ENCODE measurements around the gene ZNF574. TPM values are rescaled to one million over a fixed set of nuclear protein-coding genes. Genes with fewer than 3 reads are reported as not detected.

Gene ZNF574, protein sequence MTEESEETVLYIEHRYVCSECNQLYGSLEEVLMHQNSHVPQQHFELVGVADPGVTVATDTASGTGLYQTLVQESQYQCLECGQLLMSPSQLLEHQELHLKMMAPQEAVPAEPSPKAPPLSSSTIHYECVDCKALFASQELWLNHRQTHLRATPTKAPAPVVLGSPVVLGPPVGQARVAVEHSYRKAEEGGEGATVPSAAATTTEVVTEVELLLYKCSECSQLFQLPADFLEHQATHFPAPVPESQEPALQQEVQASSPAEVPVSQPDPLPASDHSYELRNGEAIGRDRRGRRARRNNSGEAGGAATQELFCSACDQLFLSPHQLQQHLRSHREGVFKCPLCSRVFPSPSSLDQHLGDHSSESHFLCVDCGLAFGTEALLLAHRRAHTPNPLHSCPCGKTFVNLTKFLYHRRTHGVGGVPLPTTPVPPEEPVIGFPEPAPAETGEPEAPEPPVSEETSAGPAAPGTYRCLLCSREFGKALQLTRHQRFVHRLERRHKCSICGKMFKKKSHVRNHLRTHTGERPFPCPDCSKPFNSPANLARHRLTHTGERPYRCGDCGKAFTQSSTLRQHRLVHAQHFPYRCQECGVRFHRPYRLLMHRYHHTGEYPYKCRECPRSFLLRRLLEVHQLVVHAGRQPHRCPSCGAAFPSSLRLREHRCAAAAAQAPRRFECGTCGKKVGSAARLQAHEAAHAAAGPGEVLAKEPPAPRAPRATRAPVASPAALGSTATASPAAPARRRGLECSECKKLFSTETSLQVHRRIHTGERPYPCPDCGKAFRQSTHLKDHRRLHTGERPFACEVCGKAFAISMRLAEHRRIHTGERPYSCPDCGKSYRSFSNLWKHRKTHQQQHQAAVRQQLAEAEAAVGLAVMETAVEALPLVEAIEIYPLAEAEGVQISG
- 10 to 100 TPM; 11.0 to 24.2 (median 17.0) TPM for total RNA-seq

DNA sequence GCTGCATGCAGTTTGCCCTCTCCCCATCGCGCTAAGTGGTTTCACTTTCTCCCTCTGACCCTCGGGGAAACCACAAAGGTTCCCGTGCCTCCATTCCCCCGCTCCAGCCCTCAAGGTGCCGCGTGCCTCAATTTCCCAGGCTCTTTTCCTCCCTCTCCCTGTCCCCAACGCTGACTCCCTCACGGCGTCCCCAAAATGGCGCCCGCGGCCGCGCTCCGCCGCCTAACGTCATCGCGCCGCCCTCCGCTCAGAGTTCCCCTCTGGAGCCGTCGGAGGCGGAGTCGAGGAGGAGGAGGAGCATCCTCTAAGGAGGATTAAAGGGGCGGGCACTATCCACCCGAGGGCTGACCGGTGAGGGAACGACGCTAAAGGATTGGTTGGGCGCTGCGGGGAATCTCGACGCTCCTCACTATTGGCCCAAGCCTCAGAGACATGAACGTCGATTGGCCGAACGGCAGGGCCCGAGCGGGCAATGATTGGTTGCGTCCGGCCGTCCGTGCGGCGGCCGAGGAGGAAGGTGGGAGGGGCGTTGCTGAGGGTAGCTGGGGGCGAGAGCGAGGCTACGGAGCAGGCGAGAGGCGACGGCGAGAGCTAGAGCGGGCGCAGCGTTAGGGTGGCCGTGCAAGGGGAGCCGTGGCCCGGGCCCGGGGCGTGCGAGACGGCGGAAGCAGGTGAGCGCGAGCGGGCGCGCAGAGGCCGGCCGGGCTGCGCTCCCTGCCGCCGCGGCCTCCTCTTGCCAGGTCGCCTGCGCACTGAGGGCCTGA lies at the start of gene ZNF574:
TSS of gene ZNF574 (plus strand) at position 551 of the 764 bp plus-strand sequence. CDS start 2,441 bp downstream, outside the sequence.
- peaks cover 0 to 24% (median 0%) of the 10 kb centered on the region in 3 donors for H3K36me3 ChIP-seq
- peak within 1 kb of the TSS; percentile 96 to 97 (median 96) for H3K27ac ChIP-seq
- no peaks in the 10 kb centered on the region for H3K27me3 ChIP-seq
- peaks cover 0 to 15% (median 5%) of the 10 kb centered on the region in 4 donors for H3K4me1 ChIP-seq
- DNase-seq: peak; percentile 98 to 99 (median 98)
- no peaks in the 10 kb centered on the region for H3K9me3 ChIP-seq
- TF ChIP-seq POLR2A (IDR thresholded peaks at IDR 0.05): peak; percentile 66 to 84
- TF ChIP-seq, protein P1, sequence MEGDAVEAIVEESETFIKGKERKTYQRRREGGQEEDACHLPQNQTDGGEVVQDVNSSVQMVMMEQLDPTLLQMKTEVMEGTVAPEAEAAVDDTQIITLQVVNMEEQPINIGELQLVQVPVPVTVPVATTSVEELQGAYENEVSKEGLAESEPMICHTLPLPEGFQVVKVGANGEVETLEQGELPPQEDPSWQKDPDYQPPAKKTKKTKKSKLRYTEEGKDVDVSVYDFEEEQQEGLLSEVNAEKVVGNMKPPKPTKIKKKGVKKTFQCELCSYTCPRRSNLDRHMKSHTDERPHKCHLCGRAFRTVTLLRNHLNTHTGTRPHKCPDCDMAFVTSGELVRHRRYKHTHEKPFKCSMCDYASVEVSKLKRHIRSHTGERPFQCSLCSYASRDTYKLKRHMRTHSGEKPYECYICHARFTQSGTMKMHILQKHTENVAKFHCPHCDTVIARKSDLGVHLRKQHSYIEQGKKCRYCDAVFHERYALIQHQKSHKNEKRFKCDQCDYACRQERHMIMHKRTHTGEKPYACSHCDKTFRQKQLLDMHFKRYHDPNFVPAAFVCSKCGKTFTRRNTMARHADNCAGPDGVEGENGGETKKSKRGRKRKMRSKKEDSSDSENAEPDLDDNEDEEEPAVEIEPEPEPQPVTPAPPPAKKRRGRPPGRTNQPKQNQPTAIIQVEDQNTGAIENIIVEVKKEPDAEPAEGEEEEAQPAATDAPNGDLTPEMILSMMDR (IDR thresholded peaks at IDR 0.05): peak in 2 of 6 experiments; percentile 4 to 19
- peak within 1 kb of the TSS; percentile 89 to 100 (median 96) for H3K4me3 ChIP-seq

DNA sequence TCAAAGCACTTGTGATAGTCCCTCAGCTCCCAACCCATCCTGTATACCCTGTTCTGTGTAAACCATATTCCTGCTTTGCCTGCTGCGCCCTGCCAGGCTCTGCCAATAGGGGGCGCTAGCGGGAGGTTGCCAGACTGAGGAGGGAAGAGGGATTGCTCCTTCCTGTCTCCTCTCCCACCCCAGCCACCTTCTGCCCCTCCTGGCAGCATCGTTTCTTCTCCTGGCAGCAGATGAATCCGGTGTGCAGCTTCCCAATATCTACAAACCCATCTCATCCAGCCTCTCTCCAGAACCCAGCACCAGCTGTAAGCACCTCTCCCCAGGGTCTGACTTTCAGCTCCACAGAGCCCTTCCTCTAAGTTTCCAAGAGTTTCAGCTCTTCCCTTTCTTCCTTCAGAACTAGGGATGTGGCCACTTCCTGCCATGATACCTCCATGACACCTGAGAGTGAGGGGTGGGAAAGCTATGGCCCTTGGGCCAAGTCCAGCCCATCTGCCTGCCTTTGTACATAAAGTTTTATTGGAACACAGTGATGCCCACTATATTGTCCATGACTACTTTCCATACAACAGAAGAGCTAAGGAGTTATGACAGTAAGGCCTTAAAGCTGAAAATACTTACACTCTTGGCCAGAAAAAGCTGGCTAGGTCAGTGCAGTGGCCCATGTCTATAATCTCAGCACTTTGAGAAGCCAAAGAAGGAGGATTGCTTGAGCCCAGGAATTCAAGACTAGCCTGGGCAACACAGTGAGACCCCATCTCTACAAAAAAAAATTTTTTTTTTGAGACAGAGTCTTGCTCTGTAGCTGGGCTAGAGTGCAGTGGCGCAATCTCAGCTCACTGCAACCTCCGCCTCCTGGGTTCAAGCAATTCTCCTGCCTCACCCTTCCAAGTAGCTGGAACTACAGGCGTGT lies 47.4 kb upstream of the ZNF574 start:
- no peaks in the 10 kb centered on the region for H3K36me3 ChIP-seq
- DNase-seq: no peak
- H3K9me3 ChIP-seq: no peaks in the 10 kb centered on the region
- TF ChIP-seq, protein P1 (IDR thresholded peaks at IDR 0.05): peak in 2 of 6 experiments; percentile 7 to 16
- TF ChIP-seq POLR2A (IDR thresholded peaks at IDR 0.05): no peak
- no peaks in the 10 kb centered on the region for H3K27me3 ChIP-seq
- no peak overlapping the region for H3K27ac ChIP-seq
- no peak overlapping the region for H3K4me3 ChIP-seq
- H3K4me1 ChIP-seq: peaks cover 0 to 6% (median 0%) of the 10 kb centered on the region in 4 donors

DNA sequence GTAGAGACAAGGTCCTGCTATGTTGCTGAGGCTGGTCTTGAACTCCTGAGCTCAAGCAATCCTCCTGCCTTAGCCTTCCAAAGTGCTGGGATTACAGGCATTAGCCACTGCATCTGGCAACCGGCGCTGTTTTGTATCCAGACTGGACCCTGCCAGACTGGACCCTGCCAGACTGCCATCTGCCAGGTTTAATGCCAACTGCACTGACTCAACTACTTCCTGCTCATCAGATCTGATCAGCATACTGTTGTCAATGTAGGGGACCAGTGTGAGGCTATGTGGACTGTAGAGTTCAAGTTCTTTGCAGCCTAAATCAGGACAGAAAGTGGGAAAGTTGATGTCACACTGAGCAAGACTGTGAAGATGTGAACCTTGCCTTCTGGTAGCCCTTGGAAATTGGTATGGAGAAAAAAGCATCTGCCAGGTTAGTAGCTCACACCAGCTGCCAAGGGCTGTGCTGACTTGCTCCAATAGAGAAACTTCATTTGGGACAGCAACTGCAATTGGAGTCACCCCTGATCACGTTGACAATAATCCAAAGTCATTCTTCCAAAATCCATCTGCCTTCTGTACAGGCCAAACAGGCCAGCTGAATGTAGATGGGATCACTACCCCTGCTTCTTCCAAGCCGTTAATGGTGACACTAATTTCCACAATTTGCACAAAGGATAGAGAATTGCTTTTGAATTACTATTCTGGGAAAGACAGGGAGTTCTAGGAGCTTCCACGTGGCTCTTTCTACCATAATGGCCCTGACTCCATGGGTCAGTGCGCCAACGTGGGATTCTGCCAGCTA lies 45.1 kb upstream of the ZNF574 start:
- no peak for DNase-seq
- H3K27ac ChIP-seq: no peak overlapping the region
- H3K4me1 ChIP-seq: peaks cover 0 to 6% (median 0%) of the 10 kb centered on the region in 4 donors
- H3K36me3 ChIP-seq: no peaks in the 10 kb centered on the region
- H3K4me3 ChIP-seq: no peak overlapping the region
- H3K27me3 ChIP-seq: no peaks in the 10 kb centered on the region
- H3K9me3 ChIP-seq: no peaks in the 10 kb centered on the region
- TF ChIP-seq POLR2A (IDR thresholded peaks at IDR 0.05): no peak
- TF ChIP-seq, protein P1 (IDR thresholded peaks at IDR 0.05): no peak

DNA sequence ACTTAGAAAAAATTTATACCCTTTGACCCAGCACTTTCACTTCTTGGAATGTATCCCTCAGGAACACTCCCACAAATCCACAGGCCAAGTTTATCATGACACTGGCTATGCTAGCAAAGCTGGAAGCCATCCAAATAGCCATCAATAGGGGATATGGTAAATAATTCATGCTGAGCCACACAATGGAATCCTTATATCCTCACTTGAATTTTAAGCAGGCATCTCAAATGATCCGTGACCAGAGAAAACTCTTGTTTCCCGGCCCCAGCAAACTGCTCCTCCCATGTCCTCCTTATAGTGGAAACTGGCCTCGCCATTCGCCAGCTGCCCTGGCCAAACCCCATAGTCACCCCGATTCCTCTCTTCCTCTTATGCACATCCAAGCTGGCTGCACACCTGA lies 43.5 kb upstream of the ZNF574 start:
- DNase-seq: no peak
- H3K4me3 ChIP-seq: no peak overlapping the region
- no peak overlapping the region for H3K27ac ChIP-seq
- TF ChIP-seq, protein P1 (IDR thresholded peaks at IDR 0.05): no peak
- no peak for TF ChIP-seq POLR2A (IDR thresholded peaks at IDR 0.05)
- H3K27me3 ChIP-seq: no peaks in the 10 kb centered on the region
- H3K9me3 ChIP-seq: no peaks in the 10 kb centered on the region
- peaks cover 0 to 6% (median 0%) of the 10 kb centered on the region in 4 donors for H3K4me1 ChIP-seq
- H3K36me3 ChIP-seq: no peaks in the 10 kb centered on the region
